ENCODE data around the gene C4BPA. TPM values are rescaled to one million over a fixed set of nuclear protein-coding genes. Genes with fewer than 3 reads are reported as not detected.

C4BPA gene
- total and polyA plus RNA-seq, 2 of the 4 experiments (the other 2 are of a cell fraction), result not detected

- no peak overlapping the region for H4K5ac ChIP-seq (ENCODE audit: low read depth, low read length)
- in situ Hi-C loops (cut with MboI; ENCODE audit: low sequenced_read_pairs) (no loop called here), dilution Hi-C loops (cut with HindIII; ENCODE audit: low sequenced_read_pairs, unreplicated experiment) (no loop called here), intact Hi-C loops (cut with micrococcal nuclease) (no loop called here)
- peaks cover 3% of the 10 kb centered on the region; the same call in 1 of the 2 replicates for H3K9me3 ChIP-seq (ENCODE audit: control insufficient read depth, insufficient read depth, low read length)
- H3K9ac ChIP-seq (ENCODE audit: low read depth, low read length), result no peak overlapping the region
- H3K4me3 ChIP-seq (ENCODE audit: insufficient read depth, low read depth, low read length), result no peak overlapping the region
- BruUV-seq (replicated peaks), result no TSS peak
- TF ChIP-seq MAFK (IDR thresholded peaks at IDR 0.05; ENCODE audit: low read depth, low read length) (no peak), BHLHE40 (IDR thresholded peaks at IDR 0.05; ENCODE audit: low read depth, low read length) (no peak), POLR2A (IDR thresholded peaks at IDR 0.05; ENCODE audit: low read depth, low read length) (no peak), NFE2L2 (IDR thresholded peaks at IDR 0.05; ENCODE audit: low read depth, low read length) (no peak)
- no peak overlapping the region for H3K4me2 ChIP-seq (ENCODE audit: low read depth, low read length)
- no peak overlapping the region for H3K4ac ChIP-seq (ENCODE audit: low read depth, low read length)
- H4K8ac ChIP-seq (ENCODE audit: low read depth in 2 of 2, low read length in 2 of 2), result no peak overlapping the region
- no peak overlapping the region for H2AFZ ChIP-seq (replicated peaks; ENCODE audit: low read length, poor library complexity)
- no peaks in the 10 kb centered on the region for H3K36me3 ChIP-seq (ENCODE audit: control insufficient read depth, insufficient read depth, low read length)
- CTCF ChIA-PET, result no interaction called here
- H4K91ac ChIP-seq (ENCODE audit: insufficient read depth, low read depth, low read length), result no peak overlapping the region
- DNase-seq (no peak), ATAC-seq (ENCODE audit: low read depth) (no peak)
- no peak overlapping the region for H2BK15ac ChIP-seq (ENCODE audit: low read depth, low read length)
- H2AK9ac ChIP-seq (replicated peaks; ENCODE audit: low read depth, low read length, poor library complexity), result no peak overlapping the region
- POLR2A ChIA-PET (ENCODE audit: unreplicated experiment), result no interaction called here
- H3K79me1 ChIP-seq (ENCODE audit: low read depth in 1 of 2, low read length in 2 of 2), result no peaks in the 10 kb centered on the region
- H3K23ac ChIP-seq (ENCODE audit: low read depth, low read length), result no peak overlapping the region
- no peak overlapping the region for H3K14ac ChIP-seq (replicated peaks; ENCODE audit: low read depth, low read length)
- H2BK5ac ChIP-seq (ENCODE audit: low read depth, low read length, poor library complexity, severe bottlenecking), result no peak overlapping the region
- H3K18ac ChIP-seq (ENCODE audit: low read depth, low read length), result no peak overlapping the region
- H3K9me1 ChIP-seq (ENCODE audit: insufficient read depth, low read length), result no peaks in the 10 kb centered on the region
- H3K4me1 ChIP-seq (ENCODE audit: control insufficient read depth, insufficient read depth, low read length), result no peaks in the 10 kb centered on the region
- no peak overlapping the region for H3K27ac ChIP-seq (ENCODE audit: insufficient read depth, low read length)
- H3K56ac ChIP-seq (ENCODE audit: extremely low read depth, insufficient read depth, low read length), result no peak overlapping the region
- H4K20me1 ChIP-seq (ENCODE audit: insufficient read depth, low read length), result no peaks in the 10 kb centered on the region
- H2AK5ac ChIP-seq (ENCODE audit: low read depth, low read length), result no peak overlapping the region
- no peak overlapping the region for H2BK20ac ChIP-seq (ENCODE audit: low read depth, low read length)
- H2BK120ac ChIP-seq (ENCODE audit: low read depth, low read length), result no peak overlapping the region
- no peaks in the 10 kb centered on the region for H3K27me3 ChIP-seq (ENCODE audit: control insufficient read depth, insufficient read depth, low read length)
Observed at GRCh38 chr1:207151920-207152319, 47.9 kb downstream of the C4BPA start.

Data from IMR-90 (cell line).